Glutamatergic neuron (in vitro differentiated cells): ENCODE data around the gene UPK3B. TPM values are rescaled to one million over a fixed set of nuclear protein-coding genes. Genes with fewer than 3 reads are reported as not detected.
"Not testable (repeated sequence)": the region's sequence is repeated elsewhere in the genome, so short reads cannot be mapped to it uniquely, and the experiment has no call there.

Experiments
- DNase-seq: peaks from one replicate; pipeline ENCODE4 v3.0.0; 2022
- H3K27ac Mint-ChIP-seq: one replicate; pipeline ENCODE4 v1.8.0; 2020; ENCODE audit warnings: mild to moderate bottlenecking, mixed read lengths, inconsistent platforms; ENCODE audit not compliant: unreplicated experiment
- H3K27me3 Mint-ChIP-seq: one replicate; pipeline ENCODE4 v1.8.0; 2020; ENCODE audit warnings: mild to moderate bottlenecking, moderate library complexity, mixed read lengths, inconsistent platforms; ENCODE audit not compliant: unreplicated experiment
- H3K36me3 Mint-ChIP-seq: one replicate; pipeline ENCODE4 v1.8.0; 2020; ENCODE audit warnings: mild to moderate bottlenecking, mixed read lengths, inconsistent platforms; ENCODE audit not compliant: unreplicated experiment
- H3K4me1 Mint-ChIP-seq: one replicate; pipeline ENCODE4 v1.8.0; 2020; ENCODE audit warnings: mild to moderate bottlenecking, low read depth, mixed read lengths, inconsistent platforms; ENCODE audit not compliant: unreplicated experiment
- H3K4me3 Mint-ChIP-seq: one replicate; pipeline ENCODE4 v1.8.0; 2020; ENCODE audit warnings: mild to moderate bottlenecking, mixed read lengths, inconsistent platforms; ENCODE audit not compliant: unreplicated experiment
- H3K9me3 Mint-ChIP-seq: one replicate; pipeline ENCODE4 v1.8.0; 2020; ENCODE audit warnings: mild to moderate bottlenecking, moderate library complexity, mixed read lengths, inconsistent platforms; ENCODE audit not compliant: unreplicated experiment
- total RNA-seq: library from RNA; stranded (reverse); fragmentation: NEBNext Ultra II Directional; extraction: Animal tissue kit (Norgen Biotek cat#: 25700); gene quantifications from one replicate; pipeline ENCODE4 v1.2.1, GENCODE V29; 2021; ENCODE audit not compliant: unreplicated experiment

The UPK3B gene
- total RNA-seq, 1 donor from 2014 or later: 6.5 TPM

DNA sequence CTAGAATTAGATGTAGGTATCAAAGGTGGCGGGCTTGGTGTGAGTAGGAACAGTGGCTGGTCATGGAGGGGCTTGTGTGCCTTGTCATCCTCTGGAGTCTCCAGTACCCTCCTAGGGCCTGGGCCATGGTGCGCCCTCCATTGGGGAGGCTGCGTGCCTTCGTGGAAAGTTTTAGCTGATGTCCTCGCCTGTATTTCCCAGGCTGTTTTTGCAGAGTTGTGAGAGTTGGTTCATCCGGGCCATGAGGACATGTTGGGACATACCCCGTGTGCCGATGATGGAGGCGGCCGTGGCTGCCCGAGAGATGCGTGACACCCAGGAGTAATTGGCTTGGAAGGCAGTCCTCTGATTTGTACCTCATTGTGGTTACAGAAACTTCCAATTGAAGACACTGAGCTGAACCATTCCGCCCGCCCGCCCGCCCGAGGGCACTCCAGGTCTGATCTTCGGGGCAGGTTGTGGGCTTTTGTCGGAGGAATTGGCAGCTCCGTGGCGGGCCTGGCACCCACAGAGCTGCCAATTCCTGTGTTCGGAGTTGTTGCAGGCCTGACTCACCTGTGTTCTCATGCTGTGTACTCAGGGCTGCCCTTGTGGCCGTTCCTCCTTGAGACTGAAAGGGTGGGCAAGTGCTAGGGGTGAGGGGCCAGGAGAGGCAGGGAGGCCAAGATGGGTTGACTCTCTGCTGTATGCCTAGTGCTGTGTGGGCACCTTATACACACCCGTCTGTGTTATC lies 33.4 kb upstream of the UPK3B start:
- not testable (repeated sequence) for H3K4me3 Mint-ChIP-seq, H3K27me3 Mint-ChIP-seq, H3K27ac Mint-ChIP-seq, DNase-seq, H3K4me1 Mint-ChIP-seq, H3K9me3 Mint-ChIP-seq, H3K36me3 Mint-ChIP-seq

DNA sequence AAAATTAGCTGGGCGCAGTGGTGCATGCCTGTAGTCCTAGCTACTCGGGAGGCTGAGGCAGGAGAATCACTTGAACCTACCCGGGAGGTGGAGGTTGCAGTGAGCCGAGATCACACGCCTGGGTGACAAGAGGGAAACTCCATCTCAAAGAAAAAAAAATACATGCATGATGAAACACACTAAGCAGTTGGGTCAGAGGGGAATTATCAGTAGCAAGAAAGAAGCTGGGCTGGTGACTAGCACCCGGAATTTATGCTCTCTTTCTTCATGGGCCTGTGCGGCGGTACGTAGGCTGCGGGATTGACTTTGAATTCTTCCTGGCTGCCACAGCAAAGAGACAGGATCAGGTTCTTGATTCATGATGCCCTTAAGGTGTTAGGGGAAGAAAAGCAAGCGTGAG lies 30.7 kb upstream of the UPK3B start:
- H3K4me3 Mint-ChIP-seq, H3K36me3 Mint-ChIP-seq, H3K9me3 Mint-ChIP-seq, H3K27me3 Mint-ChIP-seq, DNase-seq, H3K4me1 Mint-ChIP-seq, H3K27ac Mint-ChIP-seq: not testable (repeated sequence)

DNA sequence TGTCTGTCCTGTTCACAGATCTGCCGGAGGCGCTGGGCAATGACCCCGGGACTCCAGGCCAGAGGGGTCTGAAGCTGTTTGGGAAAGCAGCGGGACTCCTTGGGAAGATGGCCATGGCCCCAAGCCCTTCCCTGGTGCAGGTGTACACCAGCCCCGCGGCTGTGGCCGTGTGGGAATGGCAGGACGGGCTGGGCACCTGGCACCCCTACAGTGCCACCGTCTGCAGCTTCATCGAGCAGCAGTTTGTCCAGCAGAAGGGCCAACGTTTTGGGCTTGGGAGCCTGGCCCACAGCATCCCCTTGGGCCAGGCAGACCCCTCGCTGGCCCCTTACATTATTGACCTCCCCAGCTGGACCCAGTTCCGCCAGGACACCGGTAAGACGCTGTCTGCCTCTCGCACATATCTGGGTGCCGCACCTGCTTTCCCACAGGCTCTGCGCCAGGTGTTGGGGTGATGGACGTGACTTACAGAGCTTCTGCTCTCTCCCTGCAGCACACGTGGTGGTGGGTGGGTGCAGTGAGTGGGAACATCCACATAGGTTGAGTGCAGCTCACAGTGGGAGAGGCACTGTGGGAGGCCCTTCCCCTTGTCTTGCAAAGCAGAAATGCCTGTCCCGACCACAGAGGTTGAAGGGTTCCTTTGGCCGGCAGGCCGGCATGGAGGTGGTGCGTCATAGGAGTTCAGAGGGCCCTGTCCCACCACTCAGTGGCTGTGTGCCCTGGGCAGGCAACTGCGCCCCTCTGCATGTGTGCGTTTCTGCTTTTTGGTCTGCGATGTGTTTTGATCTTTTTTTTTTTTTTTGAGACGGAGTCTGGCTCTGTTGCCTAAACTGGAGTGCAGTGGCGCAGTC lies 29.7 kb upstream of the UPK3B start:
- not testable (repeated sequence) for DNase-seq, H3K27me3 Mint-ChIP-seq

DNA sequence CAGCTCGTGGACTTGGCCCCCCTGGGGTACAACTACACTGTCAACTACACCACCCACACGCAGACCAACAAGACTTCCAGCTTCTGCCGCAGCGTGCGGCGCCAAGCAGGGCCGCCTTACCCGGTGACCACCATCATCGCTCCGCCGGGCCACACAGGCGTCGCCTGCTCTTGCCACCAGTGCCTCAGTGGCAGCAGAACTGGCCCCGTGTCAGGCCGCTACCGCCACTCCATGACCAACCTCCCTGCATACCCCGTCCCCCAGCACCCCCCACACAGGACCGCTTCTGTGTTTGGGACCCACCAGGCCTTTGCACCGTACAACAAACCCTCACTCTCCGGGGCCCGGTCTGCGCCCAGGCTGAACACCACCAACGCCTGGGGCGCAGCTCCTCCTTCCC lies 27.7 kb upstream of the UPK3B start:
- H3K9me3 Mint-ChIP-seq, H3K4me3 Mint-ChIP-seq, H3K27ac Mint-ChIP-seq, H3K36me3 Mint-ChIP-seq, DNase-seq, H3K4me1 Mint-ChIP-seq, H3K27me3 Mint-ChIP-seq: not testable (repeated sequence)

More for the DNA sequence above, 29.7 kb upstream of the UPK3B start:
- H3K4me3 Mint-ChIP-seq, H3K9me3 Mint-ChIP-seq, H3K4me1 Mint-ChIP-seq, H3K27ac Mint-ChIP-seq, H3K36me3 Mint-ChIP-seq: not testable (repeated sequence)

DNA sequence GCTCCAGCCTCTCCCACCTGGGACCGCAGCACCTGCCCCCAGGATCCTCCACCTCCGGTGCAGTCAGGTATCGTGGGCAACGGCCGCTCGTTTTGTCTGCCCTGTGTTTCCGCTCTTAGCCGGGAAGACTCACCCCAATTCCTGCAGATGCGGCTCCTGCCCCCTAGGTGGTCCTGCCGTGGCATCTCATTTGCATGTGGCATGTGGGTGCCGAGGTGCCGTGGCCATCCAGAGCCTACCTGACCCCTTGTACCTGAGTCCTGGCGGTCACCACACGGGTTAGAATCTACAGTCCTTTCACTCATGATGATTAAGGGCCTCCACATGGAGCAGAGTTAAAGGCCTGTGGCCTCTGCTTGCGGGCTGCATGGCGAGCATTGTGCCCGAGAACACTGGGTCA lies 27.3 kb upstream of the UPK3B start:
- not testable (repeated sequence) for DNase-seq, H3K4me1 Mint-ChIP-seq, H3K36me3 Mint-ChIP-seq, H3K4me3 Mint-ChIP-seq, H3K27me3 Mint-ChIP-seq, H3K27ac Mint-ChIP-seq, H3K9me3 Mint-ChIP-seq

DNA sequence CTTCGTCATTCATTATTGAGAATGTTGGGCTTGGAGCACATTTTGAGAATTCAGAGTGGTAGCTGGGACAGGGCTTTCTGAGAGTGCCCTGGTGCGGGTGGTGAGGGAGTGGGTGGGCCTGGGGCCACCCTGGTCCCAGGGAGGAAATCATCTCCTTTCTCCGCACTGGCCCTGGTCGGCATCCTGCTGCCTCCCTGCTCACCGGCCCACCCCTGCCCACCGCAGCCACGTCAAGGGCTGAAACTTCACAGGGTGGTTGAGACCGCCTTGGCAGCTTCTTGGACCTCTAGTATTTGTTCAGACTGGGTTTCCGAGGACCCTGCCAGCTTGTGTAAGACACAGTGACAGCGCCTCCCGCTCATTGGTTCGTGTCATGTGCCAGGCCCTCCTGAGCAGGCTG lies 25.9 kb upstream of the UPK3B start:
- H3K27ac Mint-ChIP-seq, H3K36me3 Mint-ChIP-seq, DNase-seq: not testable (repeated sequence)

DNA sequence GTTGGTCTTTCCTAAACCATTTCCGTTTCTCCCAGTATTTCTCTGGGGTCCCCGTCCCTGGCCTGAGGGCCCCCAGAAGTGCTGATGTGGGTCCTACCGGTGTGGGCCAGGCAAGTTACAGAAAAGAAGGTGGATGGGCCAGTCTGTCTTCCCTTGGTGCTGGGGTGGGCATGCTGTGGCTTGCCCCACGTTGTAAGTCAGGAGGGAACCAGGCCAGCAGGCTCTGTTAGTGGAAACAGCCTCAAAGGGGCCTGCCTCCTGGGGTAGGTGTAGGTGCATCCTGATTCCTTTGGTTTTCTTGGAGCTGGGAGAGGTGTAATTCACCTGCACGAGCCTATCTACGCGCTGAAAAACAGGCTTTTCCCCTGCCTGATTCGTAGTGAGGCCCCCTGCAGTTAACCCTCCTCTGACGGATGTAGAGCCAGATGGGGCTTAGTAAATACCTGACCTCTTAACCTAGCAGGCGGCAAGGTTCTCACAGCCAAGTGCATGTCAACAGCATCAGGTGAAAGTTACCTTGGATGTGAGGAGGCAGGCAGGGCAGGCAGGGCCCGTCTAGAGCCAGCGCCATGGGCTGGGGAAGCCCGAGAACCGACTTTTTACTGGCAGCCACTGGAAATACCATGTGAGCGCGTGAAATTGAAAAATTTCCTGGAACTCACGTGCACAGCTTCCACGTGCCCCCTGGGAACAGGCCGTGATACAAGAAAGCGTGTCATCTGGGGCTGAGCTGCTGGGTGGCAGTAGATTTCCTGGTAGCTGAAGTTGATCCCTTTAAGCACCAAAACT lies 24.3 kb upstream of the UPK3B start:
- DNase-seq, H3K9me3 Mint-ChIP-seq, H3K27ac Mint-ChIP-seq, H3K4me3 Mint-ChIP-seq, H3K36me3 Mint-ChIP-seq, H3K4me1 Mint-ChIP-seq, H3K27me3 Mint-ChIP-seq: not testable (repeated sequence)

More for the DNA sequence above, 25.9 kb upstream of the UPK3B start:
- not testable (repeated sequence) for H3K9me3 Mint-ChIP-seq, H3K27me3 Mint-ChIP-seq, H3K4me3 Mint-ChIP-seq, H3K4me1 Mint-ChIP-seq

DNA sequence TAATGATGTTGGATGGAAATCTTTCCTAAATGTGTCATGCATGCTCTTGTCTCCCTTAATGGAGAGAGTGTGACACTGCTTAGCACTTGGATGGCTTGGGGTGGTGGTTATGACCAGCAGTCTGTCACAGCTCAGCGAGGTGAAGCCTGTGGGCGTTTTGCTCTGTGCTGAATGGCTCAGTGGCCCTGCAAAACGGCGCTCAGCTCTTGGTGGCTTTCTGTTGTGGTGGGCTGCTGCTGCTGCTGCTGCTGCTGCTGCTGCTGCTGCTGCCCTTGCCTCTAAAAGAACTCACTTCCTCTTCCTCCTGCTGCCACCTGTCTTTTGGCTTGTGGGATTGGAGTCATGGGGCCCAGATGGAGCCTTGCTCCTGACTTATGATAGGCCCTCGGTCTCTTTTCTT lies 23.7 kb upstream of the UPK3B start:
- H3K9me3 Mint-ChIP-seq, H3K4me1 Mint-ChIP-seq, DNase-seq, H3K36me3 Mint-ChIP-seq, H3K27ac Mint-ChIP-seq, H3K27me3 Mint-ChIP-seq, H3K4me3 Mint-ChIP-seq: not testable (repeated sequence)

DNA sequence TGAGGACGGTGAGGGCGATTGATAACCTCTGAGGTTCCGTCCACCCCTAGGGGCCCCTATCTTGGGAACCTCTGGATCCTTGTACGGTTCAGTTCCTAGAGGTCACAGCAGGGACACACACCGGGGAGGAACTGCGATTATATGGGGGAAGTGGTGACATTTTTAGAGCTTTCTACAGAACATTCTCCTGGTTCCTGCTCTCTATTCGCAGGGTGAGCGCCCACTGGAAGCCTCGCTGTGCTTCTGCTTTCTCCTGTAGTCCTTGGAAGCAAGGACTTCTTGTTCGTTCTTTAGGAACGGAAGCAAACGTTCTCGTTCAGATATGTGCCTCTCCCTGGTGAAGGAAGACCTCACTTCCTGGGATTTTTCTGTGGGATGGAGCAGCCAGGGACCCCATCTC lies 22.4 kb upstream of the UPK3B start:
- H3K9me3 Mint-ChIP-seq, H3K36me3 Mint-ChIP-seq, H3K27me3 Mint-ChIP-seq: not testable (repeated sequence)

DNA sequence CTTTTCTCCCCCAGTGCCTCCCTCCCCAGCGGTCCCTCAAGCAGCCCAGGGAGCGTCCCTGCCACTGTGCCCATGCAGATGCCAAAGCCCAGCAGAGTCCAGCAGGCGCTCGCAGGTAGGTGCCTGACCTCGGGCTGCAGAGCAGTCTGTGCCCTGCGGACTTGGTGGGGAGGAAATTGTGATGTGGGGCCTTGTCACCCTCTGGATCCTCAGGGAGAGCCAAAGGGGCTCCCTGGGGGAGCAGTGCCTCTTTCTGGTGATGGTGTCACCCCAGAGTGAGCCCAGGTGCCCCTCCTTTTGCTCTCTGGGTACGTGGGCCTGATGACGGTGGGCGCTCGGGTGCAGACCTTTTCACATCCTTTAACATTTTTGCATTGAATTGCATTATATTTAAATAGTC lies 18.2 kb upstream of the UPK3B start:
- not testable (repeated sequence) for H3K36me3 Mint-ChIP-seq, H3K9me3 Mint-ChIP-seq, H3K27me3 Mint-ChIP-seq, DNase-seq, H3K4me3 Mint-ChIP-seq, H3K27ac Mint-ChIP-seq, H3K4me1 Mint-ChIP-seq

More for the DNA sequence above, 22.4 kb upstream of the UPK3B start:
- H3K27ac Mint-ChIP-seq, H3K4me1 Mint-ChIP-seq, DNase-seq, H3K4me3 Mint-ChIP-seq: not testable (repeated sequence)

DNA sequence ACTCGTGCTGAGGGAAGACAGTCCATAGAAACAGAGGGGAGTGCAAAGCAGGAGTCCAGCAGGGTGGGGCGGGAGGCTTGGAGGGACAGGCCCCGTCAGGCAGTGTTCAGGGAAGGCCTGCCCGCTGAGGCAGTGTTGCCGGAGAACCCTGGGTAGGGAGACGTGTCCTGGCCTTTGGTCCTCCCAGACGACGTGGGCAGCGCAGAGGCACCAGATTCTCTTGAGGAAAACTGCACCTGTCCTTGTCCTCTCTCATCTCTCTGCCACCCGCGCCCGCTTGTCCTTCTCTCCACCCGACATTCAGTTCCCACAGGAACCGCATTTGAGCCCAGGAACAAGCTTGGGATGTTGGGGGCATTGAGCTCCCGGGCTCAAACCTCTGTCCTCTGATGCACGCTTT lies 14.6 kb upstream of the UPK3B start:
- H3K9me3 Mint-ChIP-seq, H3K27me3 Mint-ChIP-seq, DNase-seq, H3K4me1 Mint-ChIP-seq, H3K36me3 Mint-ChIP-seq, H3K4me3 Mint-ChIP-seq, H3K27ac Mint-ChIP-seq: not testable (repeated sequence)
